Measurements from ENCODE around the gene TMEM163.
"Not testable (repeated sequence)": the region's sequence is repeated elsewhere in the genome, so short reads cannot be mapped to it uniquely, and the experiment has no call there.

TMEM163 gene

GRCh38 chr2:134493797-134494196 lies 225.0 kb downstream of the TMEM163 start:
- Mint-ChIP-seq H3K4me3 (no peak overlapping the region), H3K27ac (no peak overlapping the region), H3K27me3 (ENCODE audit: low read depth) (no peaks in the 10 kb centered on the region), H3K9me3 (no peaks in the 10 kb centered on the region), H3K36me3 (ENCODE audit: low read depth) (no peaks in the 10 kb centered on the region), H3K4me1 (ENCODE audit: low read depth) (no peaks in the 10 kb centered on the region)

GRCh38 chr2:134491771-134492441 lies 226.9 kb downstream of the TMEM163 start:
- H3K4me1 Mint-ChIP-seq (ENCODE audit: low read depth), result no peaks in the 10 kb centered on the region

GRCh38 chr2:134491022-134491421 lies 227.8 kb downstream of the TMEM163 start:
- Mint-ChIP-seq H3K36me3 (ENCODE audit: low read depth) (no peaks in the 10 kb centered on the region), H3K27ac (no peak overlapping the region), H3K27me3 (ENCODE audit: low read depth) (no peaks in the 10 kb centered on the region), H3K4me1 (ENCODE audit: low read depth) (no peaks in the 10 kb centered on the region), H3K9me3 (no peaks in the 10 kb centered on the region), H3K4me3 (no peak overlapping the region)

More at GRCh38 chr2:134491771-134492441, 226.9 kb downstream of the TMEM163 start:
- no peaks in the 10 kb centered on the region for H3K27me3 Mint-ChIP-seq (ENCODE audit: low read depth)
- H3K4me3 Mint-ChIP-seq, result no peak overlapping the region
- H3K27ac Mint-ChIP-seq, result no peak overlapping the region
- H3K9me3 Mint-ChIP-seq, result no peaks in the 10 kb centered on the region
- no peaks in the 10 kb centered on the region for H3K36me3 Mint-ChIP-seq (ENCODE audit: low read depth)

- no peaks in the 10 kb centered on the region for H3K4me1 Mint-ChIP-seq (ENCODE audit: low read depth)
- H3K27me3 Mint-ChIP-seq (ENCODE audit: low read depth), result no peaks in the 10 kb centered on the region
- H3K9me3 Mint-ChIP-seq, result no peaks in the 10 kb centered on the region
- no peaks in the 10 kb centered on the region for H3K36me3 Mint-ChIP-seq (ENCODE audit: low read depth)
- H3K4me3 Mint-ChIP-seq, result no peak overlapping the region
- no peak overlapping the region for H3K27ac Mint-ChIP-seq
These were observed 228.2 kb downstream of the TMEM163 start for GRCh38 chr2:134490559-134490958.

- H3K27ac Mint-ChIP-seq, result no peak overlapping the region
- H3K4me1 Mint-ChIP-seq (ENCODE audit: low read depth), result no peaks in the 10 kb centered on the region
- H3K4me3 Mint-ChIP-seq, result no peak overlapping the region
- no peaks in the 10 kb centered on the region for H3K9me3 Mint-ChIP-seq
- no peaks in the 10 kb centered on the region for H3K36me3 Mint-ChIP-seq (ENCODE audit: low read depth)
- no peaks in the 10 kb centered on the region for H3K27me3 Mint-ChIP-seq (ENCODE audit: low read depth)
These were observed 228.9 kb downstream of the TMEM163 start for GRCh38 chr2:134489732-134490384.

- no peak overlapping the region for H3K27ac Mint-ChIP-seq
- H3K36me3 Mint-ChIP-seq (ENCODE audit: low read depth), result no peaks in the 10 kb centered on the region
- no peak overlapping the region for H3K4me3 Mint-ChIP-seq
- no peaks in the 10 kb centered on the region for H3K9me3 Mint-ChIP-seq
- H3K27me3 Mint-ChIP-seq (ENCODE audit: low read depth), result no peaks in the 10 kb centered on the region
- H3K4me1 Mint-ChIP-seq (ENCODE audit: low read depth), result no peaks in the 10 kb centered on the region
These were observed 235.9 kb downstream of the TMEM163 start for GRCh38 chr2:134482766-134483340.

- no peaks in the 10 kb centered on the region for H3K4me1 Mint-ChIP-seq (ENCODE audit: low read depth)
- H3K9me3 Mint-ChIP-seq, result no peaks in the 10 kb centered on the region
- no peaks in the 10 kb centered on the region for H3K36me3 Mint-ChIP-seq (ENCODE audit: low read depth)
These were observed 236.6 kb downstream of the TMEM163 start for GRCh38 chr2:134482131-134482723.

GRCh38 chr2:134479696-134480330 lies 239.0 kb downstream of the TMEM163 start:
- H3K9me3 Mint-ChIP-seq, result no peaks in the 10 kb centered on the region
- H3K27ac Mint-ChIP-seq, result no peak overlapping the region
- no peaks in the 10 kb centered on the region for H3K4me1 Mint-ChIP-seq (ENCODE audit: low read depth)
- no peak overlapping the region for H3K4me3 Mint-ChIP-seq
- H3K27me3 Mint-ChIP-seq (ENCODE audit: low read depth), result no peaks in the 10 kb centered on the region
- H3K36me3 Mint-ChIP-seq (ENCODE audit: low read depth), result no peaks in the 10 kb centered on the region

More at GRCh38 chr2:134482131-134482723, 236.6 kb downstream of the TMEM163 start:
- H3K4me3 Mint-ChIP-seq, result no peak overlapping the region
- no peak overlapping the region for H3K27ac Mint-ChIP-seq
- H3K27me3 Mint-ChIP-seq (ENCODE audit: low read depth), result no peaks in the 10 kb centered on the region

GRCh38 chr2:134476982-134477381 lies 241.8 kb downstream of the TMEM163 start:
- H3K27ac Mint-ChIP-seq; H3K4me1 Mint-ChIP-seq (ENCODE audit: low read depth); H3K4me3 Mint-ChIP-seq; H3K27me3 Mint-ChIP-seq (ENCODE audit: low read depth); H3K9me3 Mint-ChIP-seq; H3K36me3 Mint-ChIP-seq (ENCODE audit: low read depth): not testable (repeated sequence)

- Mint-ChIP-seq H3K27ac (no peak overlapping the region), H3K4me1 (ENCODE audit: low read depth) (no peaks in the 10 kb centered on the region), H3K27me3 (ENCODE audit: low read depth) (no peaks in the 10 kb centered on the region)
These were observed 248.1 kb downstream of the TMEM163 start for GRCh38 chr2:134470561-134471168.

GRCh38 chr2:134469516-134470115 lies 249.2 kb downstream of the TMEM163 start:
- Mint-ChIP-seq H3K9me3 (no peaks in the 10 kb centered on the region), H3K4me3 (no peak overlapping the region), H3K36me3 (ENCODE audit: low read depth) (no peaks in the 10 kb centered on the region), H3K27me3 (ENCODE audit: low read depth) (no peaks in the 10 kb centered on the region), H3K27ac (no peak overlapping the region), H3K4me1 (ENCODE audit: low read depth) (no peaks in the 10 kb centered on the region)

More at GRCh38 chr2:134470561-134471168, 248.1 kb downstream of the TMEM163 start:
- H3K36me3 Mint-ChIP-seq (ENCODE audit: low read depth), result no peaks in the 10 kb centered on the region
- no peak overlapping the region for H3K4me3 Mint-ChIP-seq
- H3K9me3 Mint-ChIP-seq, result no peaks in the 10 kb centered on the region

GRCh38 chr2:134468776-134469175 lies 250.0 kb downstream of the TMEM163 start:
- Mint-ChIP-seq H3K4me1 (ENCODE audit: low read depth) (no peaks in the 10 kb centered on the region), H3K27ac (no peak overlapping the region), H3K4me3 (no peak overlapping the region), H3K36me3 (ENCODE audit: low read depth) (no peaks in the 10 kb centered on the region), H3K27me3 (ENCODE audit: low read depth) (no peaks in the 10 kb centered on the region), H3K9me3 (no peaks in the 10 kb centered on the region)

GRCh38 chr2:134468164-134468563 lies 250.6 kb downstream of the TMEM163 start:
- no peak overlapping the region for H3K27ac Mint-ChIP-seq
- H3K4me1 Mint-ChIP-seq (ENCODE audit: low read depth), result no peaks in the 10 kb centered on the region
- no peaks in the 10 kb centered on the region for H3K36me3 Mint-ChIP-seq (ENCODE audit: low read depth)
- no peak overlapping the region for H3K4me3 Mint-ChIP-seq
- no peaks in the 10 kb centered on the region for H3K9me3 Mint-ChIP-seq
- H3K27me3 Mint-ChIP-seq (ENCODE audit: low read depth), result no peaks in the 10 kb centered on the region

GRCh38 chr2:134466141-134466540 lies 252.7 kb downstream of the TMEM163 start:
- Mint-ChIP-seq H3K9me3 (no peaks in the 10 kb centered on the region), H3K36me3 (ENCODE audit: low read depth) (no peaks in the 10 kb centered on the region), H3K4me3 (no peak overlapping the region), H3K27ac (no peak overlapping the region), H3K27me3 (ENCODE audit: low read depth) (no peaks in the 10 kb centered on the region), H3K4me1 (ENCODE audit: low read depth) (no peaks in the 10 kb centered on the region)
